K562 (cell line): Measurements from ENCODE around the gene ZNF384. TPM values are rescaled to one million over a fixed set of nuclear protein-coding genes. Genes with fewer than 3 reads are reported as not detected.

Experiments used
- ARID3A ChIP-seq: IDR thresholded peaks from 2 replicates; pipeline ENCODE4 v1.6.1; 2012; ENCODE audit warnings: low read depth, low read length, improper control_type of control experiment, borderline replicate concordance
- FIP1L1 ChIP-seq: fragments of 200-400 bp; formaldehyde crosslinking; IDR thresholded peaks from 2 replicates; pipeline ENCODE4 v1.6.1; 2018; ENCODE audit warnings: mild to moderate bottlenecking, low read depth, low read length; ENCODE audit not compliant: poor library complexity, severe bottlenecking
- KLF10 ChIP-seq: fragments of 250-450 bp; sonication (Bioruptor Pico); IDR thresholded peaks from 2 replicates; pipeline ENCODE4 v1.6.1; 2021; ENCODE audit warnings: matching md5 sums
- MCM7 ChIP-seq, 2 experiments: fragments of 450-650 bp; IDR thresholded peaks; 2 replicates each; pipeline ENCODE4 v1.6.1; 2016 to 2018
- NELFE ChIP-seq: IDR thresholded peaks from 2 replicates; pipeline ENCODE4 v1.6.1; 2011; ENCODE audit warnings: mild to moderate bottlenecking; ENCODE audit not compliant: insufficient read depth, insufficient read length
- RBM39 ChIP-seq: fragments of 200-400 bp; formaldehyde crosslinking; optimal IDR thresholded peaks from 2 replicates; pipeline ENCODE3; 2018; ENCODE audit warnings: low read depth, low read length
- SUPT5H ChIP-seq: fragments of 450-650 bp; IDR thresholded peaks from 2 replicates; pipeline ENCODE4 v1.6.1; 2016
- TFE3 ChIP-seq: fragments of 450-650 bp; formaldehyde crosslinking; IDR thresholded peaks from 2 replicates; pipeline ENCODE4 v1.4.0; 2020; ENCODE audit warnings: mild to moderate bottlenecking, mixed read lengths
- WHSC1 ChIP-seq: IDR thresholded peaks from one replicate; pipeline ENCODE4 v1.6.1; 2012; ENCODE audit warnings: low read length, control low read depth, inconsistent platforms
- ZBTB40 ChIP-seq, 2 experiments: fragments of 450-650 bp in 1 of 2; sonication (generic) in 1 of 2; formaldehyde crosslinking in 1 of 2; IDR thresholded peaks; 2 replicates each; pipeline versions ENCODE4 v1.7.1 to v1.9.0; 2016 to 2022; ENCODE audit warnings: inconsistent platforms in 1 of 2, mild to moderate bottlenecking in 1 of 2, missing genetic modification reagents in 1 of 2
- ZFP1 ChIP-seq: fragments of 450-650 bp; formaldehyde crosslinking; IDR thresholded peaks from 2 replicates; pipeline ENCODE4 v1.4.0; 2020; ENCODE audit warnings: mild to moderate bottlenecking, mixed read lengths
- ZNF239 ChIP-seq: fragments of 250-450 bp; sonication (Bioruptor Pico); IDR thresholded peaks from 2 replicates; pipeline ENCODE4 v1.4.0; 2020; ENCODE audit warnings: mild to moderate bottlenecking
- polyA plus RNA-seq, 8 experiments: library from polyadenylated mRNA; depleted of rRNA in 4 of 8; stranded (reverse) in 5 of 8; unstranded in 3 of 8; fragments of >200 nt; fragmentation: Nextera tagmentation in 2 of 8; fragmentation: Illumina TruSeq in 1 of 8; extraction: Ambion mirVana in 2 of 8; extraction: Trizol in 1 of 8; gene quantifications; 2 replicates each; pipeline versions ENCODE4 v1.2.1 to v1.2.3, GENCODE V29; 2011 to 2014; ENCODE audit warnings: inconsistent platforms in 1 of 8, missing spikeins in 1 of 8
- total RNA-seq, 7 experiments: library from RNA; depleted of rRNA in 6 of 7; stranded (reverse); fragments of >200 nt in 6 of 7; fragmentation: Illumina TruSeq in 2 of 7; extraction: Trizol in 2 of 7; gene quantifications; 2 replicates each; pipeline versions ENCODE4 v1.2.1 to v1.2.3, GENCODE V29; 2011 to 2021; ENCODE audit warnings: low replicate concordance in 1 of 7
- TF ChIP-seq, protein P1 (sequence below), 2 experiments: fragments of 450-650 bp in 1 of 2; sonication (generic) in 1 of 2; formaldehyde crosslinking in 1 of 2; IDR thresholded peaks in 1 of 2; conservative IDR thresholded peaks in 1 of 2; 2 replicates each; pipeline versions ENCODE4 v1.6.1 to v1.8.1; 2016 to 2023; ENCODE audit warnings: mild to moderate bottlenecking in 2 of 2, moderate library complexity in 2 of 2, inconsistent platforms in 1 of 2, missing genetic modification reagents in 1 of 2

ZNF384 gene
- total and polyA plus RNA-seq, 9 of the 15 experiments (the other 6 are each of a cell fraction or from before 2014, with no cell fraction given): 0.36 to 64.8 (median 21.3) TPM

GRCh38 chr12:6723607-6724408 lies 34.6 kb upstream of the ZNF384 start, which contains the start of gene COPS7A (continued):
- TF ChIP-seq, protein P1, sequence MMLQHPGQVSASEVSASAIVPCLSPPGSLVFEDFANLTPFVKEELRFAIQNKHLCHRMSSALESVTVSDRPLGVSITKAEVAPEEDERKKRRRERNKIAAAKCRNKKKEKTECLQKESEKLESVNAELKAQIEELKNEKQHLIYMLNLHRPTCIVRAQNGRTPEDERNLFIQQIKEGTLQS (IDR thresholded peaks at IDR 0.05): peak; percentile 17; the same call in 1 of the 2 replicates
- TF ChIP-seq, protein P1 (CRISPR knock-in tag; conservative IDR thresholded peaks at IDR 0.05): no peak
- TF ChIP-seq KLF10 (CRISPR knock-in tag): no peak
- no peak for TF ChIP-seq NELFE
- peak; percentile 100 for TF ChIP-seq ZBTB40 (IDR thresholded peaks at IDR 0.05)
- TF ChIP-seq ZBTB40 (CRISPR knock-in tag; IDR thresholded peaks at IDR 0.05): peak; percentile 98
- no peak for TF ChIP-seq ARID3A
- no peak for TF ChIP-seq WHSC1
- TF ChIP-seq RBM39: no peak
- TF ChIP-seq ZNF239 (CRISPR knock-in tag): no peak
- TF ChIP-seq TFE3 (CRISPR knock-in tag): peak; percentile 98
- TF ChIP-seq FIP1L1: no peak
- TF ChIP-seq MCM7 (IDR thresholded peaks at IDR 0.05): no peak
- peak; percentile 68 for TF ChIP-seq SUPT5H
- TF ChIP-seq ZFP1 (CRISPR knock-in tag): no peak
